HepG2 (cell line): Measurements from ENCODE around the gene LTC4S. TPM values are rescaled to one million over a fixed set of nuclear protein-coding genes. Genes with fewer than 3 reads are reported as not detected.

ENCODE experiments used
- ATAC-seq: fragments of 200-7000 bp; cut with Tn5 transposase; 3 replicates; pipeline ENCODE4 v1.9.1; 2020; ENCODE audit warnings: mild to moderate bottlenecking, moderate library complexity
- BruUV-seq: library from RNA; stranded (reverse); fragments of 400-500 nt; replicated peaks from 2 replicates; lab custom pipeline; 2021; lab: Mats Ljungman, UMichigan
- CTCF ChIA-PET: fragments of 300-600 bp; formaldehyde crosslinking; extraction: SDS; loops from one replicate; lab custom pipeline; 2021; ENCODE audit warnings: low total read pairs, inconsistent platforms, low intra/inter-chr PET ratio; lab: Yijun Ruan, JAX
- POLR2A ChIA-PET: fragments of 350-600 bp; sonication (Branson Sonifier 250); formaldehyde crosslinking; loops from one replicate; lab custom pipeline; 2020; ENCODE audit warnings: antibody characterized with exemption, inconsistent platforms; lab: Yijun Ruan, JAX
- DNase-seq: peaks from one replicate; pipeline ENCODE4 v3.0.0-alpha.2; 2015; ENCODE audit warnings: low spot score
- FAIRE-seq: peaks from 3 replicates; lab custom pipeline; 2011; peaks lifted over from hg19 to GRCh38; lab: Jason Lieb, UNC
- H2AFZ ChIP-seq: one replicate; pipeline ENCODE4 v1.6.1; 2011; ENCODE audit warnings: low read length, inconsistent platforms
- H3K27ac ChIP-seq: fragments of 300-600 bp; 3 replicates; pipeline ENCODE4 v1.8.0; 2011; ENCODE audit warnings: mixed run types, mild to moderate bottlenecking, mixed read lengths, low read length, inconsistent platforms; ENCODE audit not compliant: insufficient read depth; ENCODE audit errors: extremely low read length
- H3K27me3 ChIP-seq, 2 experiments: fragments of 200-600 bp in 1 of 2; 2 replicates in 1 of 2; 3 replicates in 1 of 2; pipeline versions ENCODE4 v1.6.0 to v1.8.0; 2011; ENCODE audit warnings: low read length in 2 of 2, mild to moderate bottlenecking in 2 of 2, moderate library complexity in 2 of 2, inconsistent platforms in 1 of 2; ENCODE audit not compliant: insufficient read depth in 2 of 2, control insufficient read depth in 1 of 2
- H3K36me3 ChIP-seq, 2 experiments: fragments of 200-600 bp in 1 of 2; replicated peaks in 1 of 2; 2 replicates in 1 of 2; 3 replicates in 1 of 2; pipeline versions ENCODE4 v1.5.1 to v1.8.0; 2011; ENCODE audit warnings: low read length in 2 of 2, inconsistent platforms in 1 of 2; ENCODE audit not compliant: insufficient read depth in 2 of 2, control insufficient read depth in 1 of 2
- H3K4me1 ChIP-seq: 2 replicates; pipeline ENCODE4 v1.5.1; 2012; ENCODE audit warnings: low read length, inconsistent platforms; ENCODE audit not compliant: insufficient read depth
- H3K4me2 ChIP-seq: 2 replicates; pipeline ENCODE4 v1.6.0; 2011; ENCODE audit warnings: low read depth, low read length, inconsistent platforms
- H3K4me3 ChIP-seq, 3 experiments: fragments of 200-600 bp in 1 of 3; sonication (generic), shearing (Covaris generic) in 1 of 3; replicated peaks in 1 of 3; 2 replicates each; pipeline ENCODE4 v1.5.1; 2011 to 2016; ENCODE audit warnings: low read length in 3 of 3, inconsistent platforms in 2 of 3, low read depth in 2 of 3, mild to moderate bottlenecking in 2 of 3, control low read depth in 1 of 3, mixed read lengths in 1 of 3; ENCODE audit not compliant: insufficient read depth in 1 of 3
- H3K79me2 ChIP-seq: one replicate; pipeline ENCODE4 v1.6.1; 2011; ENCODE audit warnings: low read length, inconsistent platforms; ENCODE audit not compliant: insufficient read depth
- H3K9ac ChIP-seq: 2 replicates; pipeline ENCODE4 v1.6.0; 2011; ENCODE audit warnings: mild to moderate bottlenecking, low read depth, low read length, inconsistent platforms; ENCODE audit not compliant: insufficient read depth
- H3K9me3 ChIP-seq: 2 replicates; pipeline ENCODE4 v1.5.1; 2012; ENCODE audit warnings: mild to moderate bottlenecking, low read length
- H4K20me1 ChIP-seq: 2 replicates; pipeline ENCODE4 v1.6.0; 2011; ENCODE audit warnings: inconsistent platforms, mild to moderate bottlenecking, low read length, moderate library complexity; ENCODE audit not compliant: insufficient read depth
- FOSL1 ChIP-seq: sonication (generic); formaldehyde crosslinking; IDR thresholded peaks from 2 replicates; pipeline ENCODE4 v1.9.0; 2021; ENCODE audit warnings: missing genetic modification reagents, borderline replicate concordance
- GPN1 ChIP-seq: sonication (generic); formaldehyde crosslinking; IDR thresholded peaks from 2 replicates; pipeline ENCODE4 v1.5.1; 2020; ENCODE audit warnings: missing genetic modification reagents, borderline replicate concordance
- IRX3 ChIP-seq: sonication (generic); formaldehyde crosslinking; IDR thresholded peaks from 2 replicates; pipeline ENCODE4 v1.8.1; 2023; ENCODE audit warnings: mild to moderate bottlenecking, low read depth, missing genetic modification reagents, borderline replicate concordance
- RARG ChIP-seq: sonication (generic); formaldehyde crosslinking; IDR thresholded peaks from 2 replicates; pipeline ENCODE4 v1.4.0; 2020; ENCODE audit warnings: low read depth, mild to moderate bottlenecking, missing genetic modification reagents
- TFDP2 ChIP-seq: sonication (generic); formaldehyde crosslinking; IDR thresholded peaks from 2 replicates; pipeline ENCODE4 v1.4.0; 2020; ENCODE audit warnings: missing genetic modification reagents
- ZBED4 ChIP-seq: sonication (generic); formaldehyde crosslinking; IDR thresholded peaks from 2 replicates; pipeline ENCODE4 v1.4.0; 2020; ENCODE audit warnings: missing genetic modification reagents, borderline replicate concordance
- ZNF543 ChIP-seq: sonication (generic); formaldehyde crosslinking; IDR thresholded peaks from 2 replicates; pipeline ENCODE4 v1.4.0; 2020; ENCODE audit warnings: mild to moderate bottlenecking, missing genetic modification reagents
- ZNF644 ChIP-seq: IDR thresholded peaks from 2 replicates; pipeline ENCODE4 v1.6.1; 2016; ENCODE audit warnings: low read depth
- WGBS: methylation state at CpG from one replicate; pipeline ENCODE4 v1.1.6; 2017; ENCODE audit warnings: low lambda C conversion rate; 5-methylcytosine and 5-hydroxymethylcytosine counted together
- in situ Hi-C: cut with HindIII; loops from 2 replicates; pipeline ENCODE4 v1.10.0; 2017; ENCODE audit warnings: low pct_unique_long_range_greater_than_20kb; ENCODE audit not compliant: extremely low pct_ligation_motif_present
- intact Hi-C: fragments of 100-400 bp; cut with micrococcal nuclease; formaldehyde crosslinking; loops from one replicate; pipeline ENCODE4 v1.10.0; 2022; ENCODE audit not compliant: unreplicated experiment
- polyA plus RNA-seq, 8 experiments: library from polyadenylated mRNA; depleted of rRNA in 3 of 8; stranded (reverse) in 7 of 8; unstranded in 1 of 8; fragments of >200 nt; fragmentation: Illumina TruSeq in 4 of 8; extraction: Trizol in 4 of 8; gene quantifications; 2 replicates each; pipeline versions ENCODE4 v1.2.1 to v1.2.3, GENCODE V29; 2011 to 2016; ENCODE audit warnings: low read depth in 4 of 8, missing spikeins in 1 of 8, mixed read lengths in 1 of 8; ENCODE audit not compliant: insufficient read depth in 1 of 8
- total RNA-seq, 5 experiments: library from RNA; depleted of rRNA; stranded (reverse); fragments of >200 nt; fragmentation: Illumina TruSeq; extraction: Trizol; gene quantifications; 2 replicates each; pipeline ENCODE4 v1.2.3, GENCODE V29; 2016; ENCODE audit warnings: low read depth in 1 of 5
- TF ChIP-seq, protein P1 (sequence below): sonication (generic); formaldehyde crosslinking; IDR thresholded peaks from 2 replicates; pipeline ENCODE4 v1.4.0; 2020; ENCODE audit warnings: missing genetic modification reagents, borderline replicate concordance
- TF ChIP-seq, protein P2 (sequence below): sonication (generic); formaldehyde crosslinking; IDR thresholded peaks from 2 replicates; pipeline ENCODE4 v1.4.0; 2020; ENCODE audit warnings: missing genetic modification reagents; ENCODE audit errors: not compliant biosample characterization
- TF ChIP-seq, protein P3 (sequence below): sonication (generic); formaldehyde crosslinking; IDR thresholded peaks from 2 replicates; pipeline ENCODE4 v1.4.0; 2020; ENCODE audit warnings: mild to moderate bottlenecking, missing genetic modification reagents

The LTC4S gene
- total and polyA plus RNA-seq, 2 of the 13 experiments (the other 11 are each of a cell fraction or from before 2014, with no cell fraction given) = 0.35 TPM; not detected in 1

DNA sequence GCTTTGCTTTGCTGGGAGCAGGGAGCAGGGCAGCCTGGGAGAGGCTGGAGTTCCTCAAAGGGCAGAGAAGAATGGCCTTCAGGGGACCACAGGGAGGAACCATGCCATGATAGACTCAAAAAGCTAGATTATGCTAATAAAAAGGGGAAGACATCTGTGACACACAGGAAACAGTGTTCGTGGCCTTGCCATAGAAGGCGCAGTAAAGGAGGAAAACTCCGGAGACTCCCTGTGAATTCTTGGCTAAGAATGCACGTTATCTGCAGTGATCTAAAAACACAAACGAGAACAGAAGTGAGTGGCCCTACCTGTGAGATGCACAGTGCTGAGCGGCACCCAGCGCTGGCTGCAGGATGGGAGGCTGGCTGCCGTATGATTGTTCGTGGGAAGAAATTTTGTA is 15.9 kb upstream of the LTC4S start:
- Histone ChIP-seq H3K4me1 (no peaks in the 10 kb centered on the region), H3K4me3 (no peak overlapping the region), H3K4me2 (no peak overlapping the region), H3K9ac (no peak overlapping the region), H3K36me3 (peaks cover 22 to 58% of the 10 kb centered on the region in 2 experiments), H3K79me2 (no peaks in the 10 kb centered on the region), H2AFZ (no peak overlapping the region), H3K9me3 (no peaks in the 10 kb centered on the region), H4K20me1 (no peaks in the 10 kb centered on the region), H3K27me3 (no peaks in the 10 kb centered on the region), H3K27ac (no peak overlapping the region)
- ATAC-seq = no peak
- FAIRE-seq = no peak
- POLR2A ChIA-PET = no interaction called here
- BruUV-seq = no TSS peak
- intact Hi-C loops (no loop called here), in situ Hi-C loops (no loop called here)
- 98% methylated on average over 9 of the region's 9 CpGs for WGBS
- no peak for TF ChIP-seq TFDP2 (CRISPR knock-in tag)
- TF ChIP-seq ZBED4 = no peak
- TF ChIP-seq, protein P1, sequence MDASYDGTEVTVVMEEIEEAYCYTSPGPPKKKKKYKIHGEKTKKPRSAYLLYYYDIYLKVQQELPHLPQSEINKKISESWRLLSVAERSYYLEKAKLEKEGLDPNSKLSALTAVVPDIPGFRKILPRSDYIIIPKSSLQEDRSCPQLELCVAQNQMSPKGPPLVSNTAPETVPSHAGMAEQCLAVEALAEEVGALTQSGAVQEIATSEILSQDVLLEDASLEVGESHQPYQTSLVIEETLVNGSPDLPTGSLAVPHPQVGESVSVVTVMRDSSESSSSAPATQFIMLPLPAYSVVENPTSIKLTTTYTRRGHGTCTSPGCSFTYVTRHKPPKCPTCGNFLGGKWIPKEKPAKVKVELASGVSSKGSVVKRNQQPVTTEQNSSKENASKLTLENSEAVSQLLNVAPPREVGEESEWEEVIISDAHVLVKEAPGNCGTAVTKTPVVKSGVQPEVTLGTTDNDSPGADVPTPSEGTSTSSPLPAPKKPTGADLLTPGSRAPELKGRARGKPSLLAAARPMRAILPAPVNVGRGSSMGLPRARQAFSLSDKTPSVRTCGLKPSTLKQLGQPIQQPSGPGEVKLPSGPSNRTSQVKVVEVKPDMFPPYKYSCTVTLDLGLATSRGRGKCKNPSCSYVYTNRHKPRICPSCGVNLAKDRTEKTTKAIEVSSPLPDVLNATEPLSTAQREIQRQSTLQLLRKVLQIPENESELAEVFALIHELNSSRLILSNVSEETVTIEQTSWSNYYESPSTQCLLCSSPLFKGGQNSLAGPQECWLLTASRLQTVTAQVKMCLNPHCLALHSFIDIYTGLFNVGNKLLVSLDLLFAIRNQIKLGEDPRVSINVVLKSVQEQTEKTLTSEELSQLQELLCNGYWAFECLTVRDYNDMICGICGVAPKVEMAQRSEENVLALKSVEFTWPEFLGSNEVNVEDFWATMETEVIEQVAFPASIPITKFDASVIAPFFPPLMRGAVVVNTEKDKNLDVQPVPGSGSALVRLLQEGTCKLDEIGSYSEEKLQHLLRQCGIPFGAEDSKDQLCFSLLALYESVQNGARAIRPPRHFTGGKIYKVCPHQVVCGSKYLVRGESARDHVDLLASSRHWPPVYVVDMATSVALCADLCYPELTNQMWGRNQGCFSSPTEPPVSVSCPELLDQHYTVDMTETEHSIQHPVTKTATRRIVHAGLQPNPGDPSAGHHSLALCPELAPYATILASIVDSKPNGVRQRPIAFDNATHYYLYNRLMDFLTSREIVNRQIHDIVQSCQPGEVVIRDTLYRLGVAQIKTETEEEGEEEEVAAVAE (CRISPR knock-in tag) = no peak
- TF ChIP-seq ZNF644 (CRISPR knock-in tag) = no peak
- no peak for TF ChIP-seq FOSL1 (CRISPR knock-in tag)
- TF ChIP-seq GPN1 (CRISPR knock-in tag) = no peak
- TF ChIP-seq IRX3 = no peak
- TF ChIP-seq RARG (CRISPR knock-in tag) = no peak
- TF ChIP-seq, protein P2, sequence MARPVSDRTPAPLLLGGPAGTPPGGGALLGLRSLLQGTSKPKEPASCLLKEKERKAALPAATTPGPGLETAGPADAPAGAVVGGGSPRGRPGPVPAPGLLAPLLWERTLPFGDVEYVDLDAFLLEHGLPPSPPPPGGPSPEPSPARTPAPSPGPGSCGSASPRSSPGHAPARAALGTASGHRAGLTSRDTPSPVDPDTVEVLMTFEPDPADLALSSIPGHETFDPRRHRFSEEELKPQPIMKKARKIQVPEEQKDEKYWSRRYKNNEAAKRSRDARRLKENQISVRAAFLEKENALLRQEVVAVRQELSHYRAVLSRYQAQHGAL (CRISPR knock-in tag) = no peak
- TF ChIP-seq ZNF543 (CRISPR knock-in tag) = no peak
- TF ChIP-seq, protein P3, sequence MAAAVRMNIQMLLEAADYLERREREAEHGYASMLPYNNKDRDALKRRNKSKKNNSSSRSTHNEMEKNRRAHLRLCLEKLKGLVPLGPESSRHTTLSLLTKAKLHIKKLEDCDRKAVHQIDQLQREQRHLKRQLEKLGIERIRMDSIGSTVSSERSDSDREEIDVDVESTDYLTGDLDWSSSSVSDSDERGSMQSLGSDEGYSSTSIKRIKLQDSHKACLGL (CRISPR knock-in tag) = no peak
- no peak for DNase-seq
- CTCF ChIA-PET = no interaction called here
